Stimulated activated CD4-positive, alpha-beta T cell treated with anti-CD3 and anti-CD28 coated beads, Interleukin-4, amount 100 ng/mL, for 24 hours (primary cell): ENCODE results near the gene SLC7A8.

Source experiments
- DNase-seq: peaks from one replicate; pipeline ENCODE4 v3.0.0-alpha.2; 2020

SLC7A8 gene

GRCh38 chr14:23154964-23155587 is 28.4 kb downstream of the SLC7A8 start:
- DNase-seq = no peak

DNA sequence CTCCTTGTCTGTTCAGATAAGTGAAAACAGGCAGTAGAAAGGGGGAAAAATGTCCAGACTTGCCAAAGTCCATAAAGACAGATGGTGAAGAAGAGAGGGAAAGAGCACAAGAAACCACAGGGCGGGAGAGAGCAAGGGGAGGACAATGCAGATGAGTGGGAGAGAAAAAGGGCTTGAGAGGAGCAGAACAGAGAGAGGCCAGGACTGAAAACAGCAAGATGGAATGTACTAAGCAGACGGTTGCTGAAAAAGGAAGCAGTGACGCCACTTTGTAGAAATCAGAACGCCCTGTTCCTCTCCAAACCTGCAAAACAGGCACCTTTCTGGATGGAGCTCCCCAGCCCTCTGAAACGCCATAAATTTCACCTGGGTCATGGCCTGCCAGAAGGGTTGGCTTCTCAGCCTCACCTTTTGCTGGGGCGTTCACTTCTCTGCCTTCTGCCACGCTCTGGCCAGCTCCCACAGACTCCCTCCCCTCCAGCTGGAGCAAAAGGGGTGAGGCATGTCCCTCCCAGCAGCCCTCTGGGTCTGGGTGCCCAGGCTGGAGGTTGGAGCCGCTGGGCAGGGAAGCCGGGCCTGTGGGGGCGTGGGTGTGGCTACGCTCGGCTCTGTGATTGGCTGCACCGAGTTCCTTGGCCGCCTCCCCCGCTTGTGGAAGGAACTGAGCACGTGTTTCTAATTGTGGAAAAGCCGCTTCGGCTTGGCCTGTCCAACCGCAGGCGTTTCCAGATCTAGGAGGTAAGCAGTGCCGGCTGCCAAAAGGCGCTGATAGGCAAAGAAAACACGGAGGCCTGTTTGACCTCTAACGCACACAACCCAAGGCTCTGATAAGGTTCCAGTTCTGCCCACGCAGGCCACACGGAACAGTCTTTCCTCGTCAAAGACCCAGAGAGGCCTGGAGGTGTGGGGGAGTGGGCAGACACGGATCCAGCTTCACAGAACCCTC is 29.3 kb downstream of the SLC7A8 start:
- no peak for DNase-seq

DNA sequence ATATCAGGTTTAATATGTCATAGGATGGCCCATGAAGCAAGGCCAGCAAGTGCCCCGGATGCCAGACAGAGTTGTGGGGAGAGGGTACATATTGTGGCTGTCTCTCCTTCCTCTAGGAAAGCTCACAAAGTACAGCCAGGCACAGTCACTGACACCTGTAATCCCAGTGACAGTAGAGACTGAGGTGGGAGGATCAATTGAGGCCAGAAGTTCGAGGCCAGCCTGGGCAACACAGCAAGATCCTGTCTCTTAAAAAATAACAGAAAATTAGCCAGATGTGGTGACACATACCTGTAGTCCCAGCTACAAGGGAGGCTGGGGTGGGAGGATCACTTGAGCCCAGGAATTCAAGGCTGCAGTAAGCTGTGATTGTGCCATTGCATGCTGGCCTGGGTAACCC is 32.1 kb downstream of the SLC7A8 start:
- no peak for DNase-seq

DNA sequence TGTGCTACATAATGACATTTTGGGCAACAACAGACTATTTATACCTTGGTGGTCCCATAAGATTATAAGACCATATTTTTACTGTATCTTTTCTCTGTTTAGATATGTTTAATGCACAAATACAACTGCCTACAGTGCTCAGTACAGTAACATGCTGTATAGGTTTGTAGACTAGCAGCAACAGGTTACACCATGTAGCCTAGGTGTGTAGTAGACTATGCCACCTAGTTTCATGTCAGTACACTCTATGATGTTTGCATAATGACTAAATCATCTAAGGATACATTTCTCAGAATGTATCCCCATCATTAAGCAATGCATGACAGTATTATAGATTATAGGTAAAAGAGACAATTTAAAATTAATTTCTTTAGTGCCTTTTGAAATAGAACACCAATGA is 33.7 kb downstream of the SLC7A8 start:
- DNase-seq = no peak

- DNase-seq = no peak
Measured at GRCh38 chr14:23148591-23149249, 34.7 kb downstream of the SLC7A8 start.

DNA sequence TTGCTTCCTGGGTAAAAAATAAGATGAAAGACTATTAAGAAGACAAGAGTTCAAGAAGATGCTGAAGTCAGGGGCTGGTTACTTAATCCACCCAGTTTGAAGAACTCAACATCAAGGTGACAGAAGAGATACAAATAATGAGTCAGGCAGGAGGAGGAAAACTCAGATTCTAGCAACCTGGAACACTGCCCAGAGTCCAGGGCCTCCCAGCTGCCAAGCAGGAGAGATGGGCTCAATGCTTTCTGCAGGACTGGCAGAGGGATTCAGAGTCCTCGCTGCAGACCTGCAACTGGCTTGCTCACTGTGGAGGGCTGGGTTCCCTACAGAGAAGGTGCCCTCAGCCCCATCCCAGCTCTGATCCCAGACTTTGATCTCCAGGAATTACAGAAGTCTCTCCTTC is 35.8 kb downstream of the SLC7A8 start:
- DNase-seq = no peak

- DNase-seq = no peak
Measured at GRCh38 chr14:23146980-23147379, 36.5 kb downstream of the SLC7A8 start.

DNA sequence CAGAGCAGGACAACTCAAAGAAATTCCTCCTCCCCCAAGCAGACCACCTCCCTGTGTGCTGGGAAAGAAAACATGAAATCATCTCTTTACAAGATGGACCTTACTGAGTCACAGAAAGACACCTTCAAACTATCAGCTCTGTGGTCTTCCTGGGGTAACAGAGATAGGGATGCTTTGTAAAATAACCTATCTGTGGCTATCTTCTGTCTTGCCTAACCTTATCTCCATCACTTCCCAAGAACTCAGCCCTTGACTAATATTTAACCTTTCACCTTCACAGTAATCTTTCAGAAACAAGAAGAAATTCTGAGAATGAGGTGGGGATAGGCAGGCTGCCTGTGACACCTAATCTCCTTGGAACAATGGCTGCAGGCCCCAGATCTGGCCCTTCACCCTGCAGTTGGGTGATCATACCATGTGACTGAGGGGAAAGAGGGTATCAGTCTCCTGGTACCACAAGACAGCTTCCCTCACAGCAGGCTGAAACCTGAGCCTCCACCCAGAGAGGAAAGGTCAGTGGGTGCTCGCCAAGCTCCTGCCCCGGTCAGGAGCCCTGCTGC is 37.0 kb downstream of the SLC7A8 start:
- no peak for DNase-seq

DNA sequence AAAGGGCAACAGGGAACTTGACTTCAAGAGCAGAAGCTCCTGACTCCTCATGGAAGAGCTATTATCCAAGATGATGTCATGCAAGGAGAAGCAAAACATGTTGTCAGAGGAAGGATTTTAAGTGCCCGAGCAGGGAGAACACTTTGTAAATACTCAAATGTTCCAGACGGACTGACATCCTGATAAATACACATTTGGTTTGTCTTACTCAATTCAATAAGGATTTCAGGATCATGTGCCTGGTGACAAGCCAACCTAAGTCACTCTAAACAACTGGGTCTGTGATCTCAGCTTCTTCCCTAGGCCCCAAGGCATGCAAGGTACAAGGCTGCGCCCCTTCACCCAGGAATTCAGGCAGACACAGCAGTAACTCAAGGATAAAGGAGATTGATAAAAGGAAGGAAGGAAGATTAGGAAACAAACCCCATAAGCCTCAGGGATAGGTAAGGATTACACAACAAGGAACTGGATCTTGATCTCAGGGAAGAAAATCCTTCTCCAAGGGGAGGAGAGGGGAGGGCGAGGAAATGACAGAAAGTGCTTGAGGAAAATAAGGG is 37.6 kb downstream of the SLC7A8 start:
- no peak for DNase-seq

- DNase-seq = no peak
Measured at GRCh38 chr14:23143911-23144310, 39.5 kb downstream of the SLC7A8 start.

GRCh38 chr14:23142826-23143225 is 40.6 kb downstream of the SLC7A8 start:
- no peak for DNase-seq

DNA sequence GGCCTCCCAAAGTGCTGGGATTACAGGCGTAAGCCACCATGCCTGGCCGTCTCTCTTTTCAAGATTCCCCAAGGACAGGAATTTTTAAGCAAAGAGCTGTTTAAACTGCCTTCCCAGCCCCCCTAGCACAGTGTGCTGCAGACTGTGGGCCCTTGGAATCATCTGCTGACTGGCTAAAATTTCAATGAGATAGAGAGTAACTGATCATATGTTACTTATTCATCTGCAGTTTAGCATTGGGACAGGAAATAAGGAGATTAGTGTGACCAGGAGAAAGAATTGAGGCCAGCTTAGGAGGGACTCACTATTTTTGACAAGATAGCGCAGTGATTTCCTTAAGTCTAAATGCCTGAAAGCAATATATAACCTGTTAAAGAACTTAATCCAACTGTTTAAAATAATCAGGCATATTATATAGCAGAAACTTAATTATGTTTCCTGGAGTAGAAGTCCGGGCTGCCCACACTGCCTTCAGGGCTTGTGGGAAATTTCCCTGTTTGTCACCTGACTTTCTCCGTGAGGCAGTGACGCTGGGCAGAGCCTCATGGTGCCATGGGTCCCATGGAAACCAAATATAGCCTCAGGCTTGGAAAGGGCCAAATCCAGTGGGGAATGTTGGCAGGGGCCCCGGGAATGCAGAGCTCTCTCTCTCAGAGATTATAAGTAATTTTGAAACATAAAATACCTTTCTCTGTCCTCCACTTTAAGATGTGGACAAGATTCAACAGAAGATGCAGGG is 41.6 kb downstream of the SLC7A8 start:
- no peak for DNase-seq

- DNase-seq = no peak
Measured at GRCh38 chr14:23140371-23140770, 43.1 kb downstream of the SLC7A8 start.

- no peak for DNase-seq
Measured at GRCh38 chr14:23139874-23140273, 43.6 kb downstream of the SLC7A8 start.

DNA sequence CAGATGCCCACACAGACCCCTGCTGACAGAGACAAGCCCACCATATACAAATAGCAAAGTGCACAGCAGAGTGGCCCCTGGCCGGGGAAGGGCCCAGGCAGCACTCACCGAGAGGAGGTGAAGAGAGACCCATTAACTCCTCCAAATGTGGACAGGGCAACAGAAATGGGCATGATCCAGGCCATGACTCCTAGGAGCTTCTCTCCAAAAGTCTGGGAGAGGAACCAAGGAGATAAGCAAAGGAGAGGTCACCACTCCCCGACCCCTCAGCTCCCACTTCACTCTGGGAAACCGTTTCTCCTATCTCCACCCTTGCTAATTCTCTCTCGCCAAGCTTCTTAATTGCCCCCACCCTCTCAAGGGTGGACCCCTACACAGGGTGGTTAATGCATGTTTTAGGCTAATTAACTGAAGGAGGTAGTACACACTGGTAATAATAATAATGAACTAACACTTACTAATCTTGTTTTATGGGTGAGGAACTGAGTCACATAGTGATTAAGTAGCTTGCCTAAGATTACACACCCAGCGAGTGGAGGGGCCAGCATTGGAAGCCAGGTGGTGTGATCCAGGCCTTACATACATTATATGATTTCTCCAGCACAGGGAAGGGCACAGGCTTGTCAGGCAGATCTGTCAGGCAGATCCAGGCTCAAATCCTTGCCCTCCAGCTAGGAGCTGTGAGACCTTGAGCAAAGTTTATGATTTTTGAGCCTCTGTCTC is 45.5 kb downstream of the SLC7A8 start:
- no peak for DNase-seq

GRCh38 chr14:23137192-23137812 is 46.2 kb downstream of the SLC7A8 start:
- no peak for DNase-seq

GRCh38 chr14:23136566-23137133 is 46.8 kb downstream of the SLC7A8 start:
- no peak for DNase-seq

- DNase-seq = no peak
Measured at GRCh38 chr14:23132970-23133369, 50.5 kb downstream of the SLC7A8 start.

- DNase-seq = no peak
Measured at GRCh38 chr14:23131482-23131881, 52.0 kb downstream of the SLC7A8 start.

- DNase-seq = no peak
Measured at GRCh38 chr14:23130871-23131270, 52.6 kb downstream of the SLC7A8 start.

GRCh38 chr14:23129759-23130316 is 53.6 kb downstream of the SLC7A8 start:
- no peak for DNase-seq
